GM21367 (cell line): ENCODE measurements around the gene PLAAT4.
"Not testable (repeated sequence)": the region's sequence is repeated elsewhere in the genome, so short reads cannot be mapped to it uniquely, and the experiment has no call there.

Experiments used
- ATAC-seq: cut with Tn5 transposase; IDR thresholded peaks from one replicate; pipeline ENCODE4 v1.9.1; 2021; ENCODE audit not compliant: unreplicated experiment

Gene PLAAT4

GRCh38 chr11:63510360-63511047 lies 26.1 kb upstream of the PLAAT4 start:
- ATAC-seq, result no peak

DNA sequence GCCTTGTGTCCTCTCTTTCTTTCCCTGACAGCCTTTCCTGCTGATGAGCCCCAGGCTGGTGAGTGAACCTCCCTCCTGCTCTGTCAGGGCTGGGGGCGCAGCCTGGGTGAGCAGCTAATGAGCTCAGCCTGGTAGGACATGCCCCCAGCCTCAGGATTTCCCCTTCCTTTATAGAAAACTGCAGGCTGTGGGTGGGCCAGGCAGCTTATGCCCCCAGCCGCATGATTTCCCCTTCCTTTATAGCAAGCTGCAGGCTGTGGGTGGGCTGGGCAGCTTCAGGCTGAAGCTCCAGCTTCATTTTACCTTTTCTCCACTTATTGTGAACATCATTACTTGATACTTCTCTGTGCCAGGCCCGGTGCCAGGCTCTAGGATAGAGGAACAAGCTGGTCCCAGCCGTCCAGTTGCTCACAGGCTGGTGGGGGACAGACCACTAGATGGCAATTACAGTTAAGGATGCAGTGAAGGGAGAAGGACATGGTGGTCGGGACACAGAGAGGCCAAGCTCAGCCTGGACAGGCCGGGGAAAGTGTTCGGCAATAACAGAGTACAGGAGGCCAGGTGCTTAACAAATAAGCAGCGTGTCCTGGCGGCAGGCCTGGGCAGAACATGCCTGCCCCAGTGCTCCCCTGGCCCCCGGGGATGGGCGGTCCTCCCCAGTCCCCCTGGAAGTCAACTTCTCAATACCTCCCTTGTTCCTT lies 25.4 kb upstream of the PLAAT4 start:
- ATAC-seq, result no peak

DNA sequence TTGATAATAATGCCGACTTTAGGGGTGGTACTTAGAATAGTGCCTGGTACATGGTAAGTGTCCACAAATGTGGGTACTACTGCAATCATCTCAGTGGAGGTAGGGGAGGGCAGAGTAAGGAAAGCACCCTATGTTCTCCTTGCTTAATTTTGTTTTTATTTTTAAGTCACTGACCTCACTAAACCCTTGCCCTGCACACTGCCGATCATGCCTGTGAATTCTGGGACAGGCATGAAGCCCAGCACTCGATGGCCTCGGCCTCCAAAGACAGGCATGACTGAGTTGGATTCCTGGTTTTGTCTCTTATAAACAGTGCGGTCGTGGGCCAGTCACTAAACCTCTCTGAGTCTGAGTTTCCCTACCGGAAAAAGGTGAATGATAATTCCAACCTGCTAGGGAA lies 23.8 kb upstream of the PLAAT4 start:
- ATAC-seq, result no peak

GRCh38 chr11:63516109-63516508 lies 20.5 kb upstream of the PLAAT4 start:
- no peak for ATAC-seq

- ATAC-seq, result no peak
Measured at GRCh38 chr11:63517156-63517555, 19.5 kb upstream of the PLAAT4 start.

DNA sequence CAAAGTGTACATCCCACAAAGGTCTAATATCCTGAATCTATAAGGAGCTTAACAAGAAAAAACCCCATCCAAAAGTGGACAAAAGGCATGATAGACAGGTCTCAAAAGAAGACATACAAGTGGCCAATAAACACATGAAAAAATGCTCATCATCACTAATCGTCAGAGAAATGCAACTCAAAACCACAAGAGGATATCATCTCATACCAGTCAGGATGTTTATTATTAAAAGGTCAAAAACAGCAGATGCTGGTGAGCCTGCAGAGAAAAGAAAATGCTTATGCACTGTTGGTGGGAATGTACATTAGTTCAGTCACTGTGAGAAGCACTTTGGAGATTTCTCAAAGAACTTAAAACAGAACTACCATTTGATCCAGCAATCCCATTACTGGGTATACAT lies 18.1 kb upstream of the PLAAT4 start:
- ATAC-seq, result no peak

DNA sequence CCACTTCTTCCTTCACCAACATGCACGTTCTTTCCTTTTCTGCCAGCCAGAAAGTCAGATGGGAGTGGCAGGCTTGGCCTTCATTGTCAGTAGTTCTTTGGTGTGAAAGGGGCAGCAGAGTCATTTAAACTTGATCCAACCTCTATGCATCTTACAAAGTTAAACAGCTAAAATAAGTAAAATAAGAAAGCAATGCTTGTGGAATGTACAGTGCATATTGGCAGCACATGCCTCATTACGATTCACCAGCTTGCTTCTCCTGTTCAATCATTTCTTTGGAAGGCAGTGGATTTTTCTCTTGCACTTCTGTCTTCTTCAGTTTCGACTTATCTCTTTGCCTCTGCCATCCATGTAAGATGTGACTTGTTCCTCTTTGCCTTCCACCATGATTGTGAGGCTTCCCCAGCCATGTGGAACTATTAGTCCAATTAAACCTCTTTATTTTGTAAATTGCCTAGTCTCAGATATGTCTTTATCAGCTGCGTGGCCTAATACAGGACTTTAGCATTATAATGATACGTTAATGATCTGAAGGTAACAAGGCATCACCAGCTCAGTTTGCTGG lies 15.9 kb upstream of the PLAAT4 start:
- no peak for ATAC-seq

DNA sequence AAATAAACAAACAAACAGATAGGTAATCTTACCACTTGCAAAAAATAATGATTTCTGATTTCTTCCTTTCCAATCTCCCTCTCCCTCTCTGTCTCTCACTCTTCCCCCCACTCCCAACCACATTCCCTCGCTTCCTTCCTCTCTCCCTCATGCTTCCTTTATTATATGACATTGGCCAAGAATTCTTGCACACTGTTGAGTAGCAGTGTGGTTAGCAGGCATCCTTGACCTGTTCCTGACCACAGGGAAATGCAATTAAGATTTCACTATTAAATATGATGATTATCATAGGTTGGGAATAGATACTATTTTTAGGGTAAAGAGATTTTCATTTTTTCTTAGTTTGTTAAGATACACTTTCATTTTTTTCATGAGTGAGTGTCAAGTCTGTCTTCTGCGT lies 14.7 kb upstream of the PLAAT4 start:
- ATAC-seq, result no peak

DNA sequence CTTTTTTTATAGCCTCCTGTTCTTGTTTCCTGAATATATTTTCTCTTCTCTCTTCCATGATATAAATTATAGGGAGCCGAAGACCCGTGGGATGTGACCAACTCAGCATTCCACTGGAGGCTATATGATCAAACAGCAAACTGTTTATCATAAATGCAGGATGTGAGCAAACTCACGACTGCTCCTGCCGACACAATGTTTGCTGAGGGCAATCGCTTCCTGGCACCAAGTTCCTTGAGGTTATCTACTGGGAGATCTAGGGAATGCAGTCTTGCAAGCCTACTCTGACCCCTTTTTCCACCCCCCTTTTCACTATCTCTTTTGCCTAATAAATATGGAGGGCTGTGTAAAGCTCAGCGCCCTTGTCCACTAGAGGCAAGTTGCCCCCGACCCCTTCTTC lies 13.5 kb upstream of the PLAAT4 start:
- ATAC-seq, result no peak

DNA sequence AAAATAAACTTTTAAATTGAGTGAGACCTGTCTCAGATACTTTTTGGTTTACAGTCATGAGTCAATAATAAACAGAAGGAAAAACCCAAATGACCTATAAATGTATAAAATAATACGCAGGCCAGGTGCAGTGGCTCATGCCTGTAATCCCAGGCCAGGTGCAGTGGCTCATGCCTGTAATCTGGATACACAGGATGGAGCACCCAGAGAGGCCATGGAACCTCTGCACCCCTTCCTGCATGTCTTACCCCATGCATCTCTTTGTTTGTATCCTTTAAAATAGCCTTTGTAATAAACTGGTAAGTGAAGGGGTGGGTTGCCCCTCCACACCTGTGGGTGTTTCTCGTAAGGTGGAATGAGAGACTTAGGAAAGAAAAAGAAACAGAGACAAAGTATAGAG lies 8.9 kb upstream of the PLAAT4 start:
- no peak for ATAC-seq

- ATAC-seq, result not testable (repeated sequence)
Measured at GRCh38 chr11:63528156-63528555, 8.5 kb upstream of the PLAAT4 start.

DNA sequence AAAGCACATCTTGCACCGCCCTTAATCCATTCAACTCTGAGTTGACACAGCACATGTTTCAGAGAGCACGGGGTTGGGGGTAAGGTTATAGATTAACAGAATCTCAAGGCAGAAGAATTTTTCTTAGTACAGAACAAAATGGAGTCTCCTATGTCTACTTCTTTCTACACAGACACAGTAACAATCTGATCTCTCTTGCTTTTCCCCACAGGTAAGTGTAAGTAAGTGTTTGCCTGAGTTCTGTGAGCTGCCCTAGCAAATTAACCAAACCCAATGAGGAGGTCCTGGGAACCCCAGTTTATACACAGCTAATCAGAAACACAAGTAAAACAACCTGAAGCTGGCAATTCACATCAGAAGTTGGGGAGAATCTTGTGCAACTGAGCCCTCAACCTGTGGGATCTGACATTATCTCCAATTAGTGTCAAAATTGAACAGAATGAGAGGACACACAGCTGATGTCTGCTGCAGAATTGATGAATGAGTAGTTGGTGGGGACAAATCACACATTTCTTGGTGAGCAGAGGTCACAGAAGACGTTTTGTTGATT lies 7.8 kb upstream of the PLAAT4 start:
- not testable (repeated sequence) for ATAC-seq

GRCh38 chr11:63529373-63529772 lies 7.2 kb upstream of the PLAAT4 start:
- not testable (repeated sequence) for ATAC-seq

GRCh38 chr11:63530021-63530420 lies 6.6 kb upstream of the PLAAT4 start:
- no peak for ATAC-seq

GRCh38 chr11:63531074-63531792 lies 5.4 kb upstream of the PLAAT4 start:
- peak; percentile 59 for ATAC-seq

GRCh38 chr11:63532117-63532516 lies 4.5 kb upstream of the PLAAT4 start:
- ATAC-seq, result no peak

- no peak for ATAC-seq
Measured at GRCh38 chr11:63532799-63533475, 3.7 kb upstream of the PLAAT4 start.

DNA sequence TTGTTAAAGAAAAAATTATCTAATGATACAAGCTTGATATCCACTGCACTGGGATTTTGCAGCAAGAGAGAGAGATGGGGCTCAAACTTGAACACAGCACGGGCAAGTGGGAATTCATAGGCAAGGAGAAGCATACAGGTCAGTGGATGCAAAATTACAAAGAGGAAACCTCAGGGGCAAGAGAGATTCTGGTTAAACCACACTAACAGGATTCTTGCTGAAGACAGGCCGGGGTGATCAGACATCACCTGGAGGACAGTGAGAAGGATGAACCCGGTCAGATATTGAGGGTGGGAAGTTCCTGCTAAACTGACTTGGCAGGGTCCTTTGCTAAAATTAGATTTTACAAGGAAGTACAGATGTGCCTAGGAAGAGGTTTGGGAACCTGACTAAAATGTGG lies 2.5 kb upstream of the PLAAT4 start:
- ATAC-seq, result no peak

DNA sequence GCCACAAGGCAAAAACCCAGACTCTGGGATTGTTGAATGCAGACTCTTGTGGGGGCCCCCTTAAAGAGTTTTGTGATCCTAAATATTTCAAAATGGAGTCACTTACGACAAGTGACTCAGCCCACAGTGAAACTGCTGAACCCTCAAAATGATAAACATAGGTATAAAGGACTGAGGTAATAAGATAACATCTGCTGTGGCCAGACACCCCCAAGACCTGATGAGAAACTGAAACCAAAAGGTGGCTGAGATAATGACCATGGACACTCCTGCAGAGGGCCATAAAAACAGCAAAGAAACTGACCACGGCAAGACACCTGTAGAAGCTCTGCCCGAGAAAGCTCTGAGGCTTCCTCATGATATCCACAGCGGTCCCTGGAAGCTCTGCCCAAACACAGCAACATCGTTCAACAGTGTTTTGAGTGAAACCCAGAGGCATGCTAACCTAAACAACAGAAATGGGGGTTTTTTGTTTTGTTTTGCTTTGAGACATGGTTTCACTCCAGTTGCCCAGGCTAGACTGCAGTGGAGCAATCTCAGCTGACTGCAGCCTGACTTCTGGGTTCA lies 1.6 kb upstream of the PLAAT4 start:
- ATAC-seq, result no peak

DNA sequence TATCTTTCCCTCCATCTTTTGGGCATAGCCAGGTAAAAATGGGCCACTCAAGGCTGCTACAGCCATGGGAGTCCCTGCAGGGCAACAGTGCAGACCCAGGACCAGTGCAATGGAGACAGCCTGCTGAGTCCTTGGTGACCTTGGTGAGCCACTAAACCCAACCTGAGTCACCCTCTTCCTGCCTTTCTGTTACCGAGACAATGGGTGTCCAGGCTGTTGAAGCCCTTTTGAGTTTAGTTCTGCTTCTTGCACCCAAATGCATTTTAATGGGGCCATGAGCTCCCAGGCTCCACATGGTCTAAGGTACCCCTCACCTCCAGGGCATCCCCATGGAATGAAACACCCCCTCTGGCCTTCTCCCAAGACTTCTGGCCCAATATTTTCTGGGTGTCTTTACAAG lies 874 bp upstream of the PLAAT4 start:
- no peak for ATAC-seq
